ENCODE results near the gene RLBP1. TPM values are rescaled to one million over a fixed set of nuclear protein-coding genes. Genes with fewer than 3 reads are reported as not detected.

Gene RLBP1
- total RNA-seq, 1 donor from 2014 or later, result not detected

GRCh38 chr15:89205991-89206585 is 15.3 kb downstream of the RLBP1 start:
- TF ChIP-seq CTCF (conservative IDR thresholded peaks at IDR 0.05; ENCODE audit: low read depth, low read length), result no peak
- no peak for DNase-seq (ENCODE audit: low read depth)
- no peak overlapping the region for H3K4me3 ChIP-seq (ENCODE audit: low read depth, low read length)

GRCh38 chr15:89203705-89204273 is 17.6 kb downstream of the RLBP1 start:
- DNase-seq (ENCODE audit: low read depth), result no peak
- no peak overlapping the region for H3K4me3 ChIP-seq (ENCODE audit: low read depth, low read length)
- TF ChIP-seq CTCF (conservative IDR thresholded peaks at IDR 0.05; ENCODE audit: low read depth, low read length), result no peak

- no peak for DNase-seq (ENCODE audit: low read depth)
- no peak overlapping the region for H3K4me3 ChIP-seq (ENCODE audit: low read depth, low read length)
- no peak for TF ChIP-seq CTCF (conservative IDR thresholded peaks at IDR 0.05; ENCODE audit: low read depth, low read length)
Observed at GRCh38 chr15:89201465-89202005, 19.8 kb downstream of the RLBP1 start.

GRCh38 chr15:89200182-89200581 is 21.2 kb downstream of the RLBP1 start:
- TF ChIP-seq CTCF (conservative IDR thresholded peaks at IDR 0.05; ENCODE audit: low read depth, low read length), result no peak
- H3K4me3 ChIP-seq (ENCODE audit: low read depth, low read length), result no peak overlapping the region
- DNase-seq (ENCODE audit: low read depth), result no peak

DNA sequence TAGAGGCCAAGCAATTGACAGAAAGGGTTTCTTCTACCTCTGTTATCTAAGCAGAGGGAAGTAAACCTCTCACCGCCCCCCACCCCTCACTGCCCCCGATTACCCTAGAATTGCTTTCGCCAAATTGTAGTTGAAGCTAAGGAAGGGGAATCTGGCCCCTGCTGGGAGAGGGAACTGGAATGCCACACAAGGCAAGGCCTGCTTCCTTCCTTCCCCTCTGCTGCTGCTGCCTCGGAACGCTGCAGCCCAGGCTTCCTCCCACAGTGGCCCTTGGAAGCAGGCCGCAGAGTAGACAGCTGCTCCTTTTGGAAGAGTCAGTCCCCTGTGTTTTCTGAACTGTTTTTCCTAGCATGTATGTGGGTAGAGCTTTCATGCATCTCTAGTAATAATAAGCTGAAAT is 21.6 kb downstream of the RLBP1 start:
- no peak overlapping the region for H3K4me3 ChIP-seq (ENCODE audit: low read depth, low read length)
- no peak for TF ChIP-seq CTCF (conservative IDR thresholded peaks at IDR 0.05; ENCODE audit: low read depth, low read length)
- no peak for DNase-seq (ENCODE audit: low read depth)

- no peak overlapping the region for H3K4me3 ChIP-seq (ENCODE audit: low read depth, low read length)
- no peak for DNase-seq (ENCODE audit: low read depth)
- no peak for TF ChIP-seq CTCF (conservative IDR thresholded peaks at IDR 0.05; ENCODE audit: low read depth, low read length)
Observed at GRCh38 chr15:89198934-89199333, 22.4 kb downstream of the RLBP1 start.

DNA sequence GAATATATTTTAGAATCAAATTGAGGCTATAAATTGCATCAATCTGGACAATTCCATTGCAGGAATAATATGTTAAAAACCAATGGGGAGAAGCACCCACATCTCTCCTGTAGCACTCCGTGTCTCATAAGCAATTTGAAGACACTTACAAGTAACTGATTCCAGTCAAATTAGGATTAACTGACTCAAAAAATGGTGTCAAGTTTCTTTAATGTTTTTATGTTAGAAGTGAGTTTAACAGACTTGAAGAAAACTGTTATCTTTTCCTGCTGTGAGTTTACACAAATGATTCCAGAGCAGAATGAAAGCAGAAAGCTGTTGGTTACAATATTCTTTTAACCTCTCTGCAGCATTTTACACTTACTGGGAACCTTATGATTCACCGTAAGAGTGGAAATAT is 23.2 kb downstream of the RLBP1 start:
- TF ChIP-seq CTCF (conservative IDR thresholded peaks at IDR 0.05; ENCODE audit: low read depth, low read length), result no peak
- DNase-seq (ENCODE audit: low read depth), result no peak
- H3K4me3 ChIP-seq (ENCODE audit: low read depth, low read length), result no peak overlapping the region

Data from epithelial cell of proximal tubule (primary cell).